ENCODE data around the gene NTNG1.
"Not testable (repeated sequence)": the region's sequence is repeated elsewhere in the genome, so short reads cannot be mapped to it uniquely, and the experiment has no call there.

Gene NTNG1

DNA sequence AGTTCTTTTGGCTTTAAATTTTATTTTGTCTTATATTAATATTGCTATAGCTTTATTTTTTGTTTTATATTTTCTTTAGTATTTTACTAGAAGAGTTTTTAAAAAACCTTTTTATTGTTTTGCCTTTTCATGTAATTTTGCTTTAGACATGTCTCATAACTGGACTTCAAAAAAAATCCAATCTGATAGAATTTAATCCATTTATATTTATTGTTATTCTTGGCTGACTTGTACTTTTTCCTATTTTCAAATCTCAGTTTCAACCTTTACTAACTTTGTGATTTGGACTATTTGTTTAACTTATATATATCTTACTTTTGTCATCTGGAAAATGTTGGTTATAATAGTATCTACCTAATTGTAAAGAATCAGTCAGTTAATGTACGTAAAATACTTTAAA, 61.2 kb downstream of the NTNG1 start:
- no peak for DNase-seq

GRCh38 chr1:107213225-107213624, 72.4 kb downstream of the NTNG1 start:
- DNase-seq: no peak

- peak; percentile 69 for DNase-seq
Measured at GRCh38 chr1:107220036-107220435, 79.2 kb downstream of the NTNG1 start.

- DNase-seq: no peak
Measured at GRCh38 chr1:107225706-107226105, 84.9 kb downstream of the NTNG1 start.

DNA sequence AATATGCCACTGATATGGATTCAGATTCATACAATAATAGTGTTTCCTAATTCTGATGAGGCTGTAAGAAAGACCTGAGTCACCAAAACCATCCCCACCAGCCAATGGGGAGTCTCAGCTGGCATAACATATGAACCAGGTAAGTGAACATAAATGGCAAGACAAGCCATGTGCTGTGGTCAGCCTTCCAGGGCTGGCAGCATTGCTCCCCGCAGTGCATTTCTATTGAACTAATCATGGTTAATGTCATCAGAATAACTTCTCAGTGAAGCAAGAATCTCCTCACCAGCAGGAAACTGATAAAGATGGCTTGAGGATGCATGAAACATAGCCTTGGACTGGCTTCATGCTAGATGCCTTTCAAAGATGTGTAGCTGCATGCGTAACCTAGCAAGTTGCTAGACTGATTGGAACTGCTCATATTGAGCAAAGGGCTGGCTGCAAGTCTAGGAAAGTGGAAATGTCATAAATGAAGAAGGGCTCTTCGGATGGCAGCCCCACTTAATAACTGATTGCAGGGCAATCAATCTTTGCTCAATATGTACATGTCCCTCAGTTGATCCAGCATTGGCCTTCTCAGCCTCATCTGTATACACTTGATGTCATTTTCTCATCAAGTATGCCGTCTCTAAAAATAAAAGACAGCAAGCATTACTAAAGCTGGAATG, 88.0 kb downstream of the NTNG1 start:
- DNase-seq: no peak

- no peak for DNase-seq
Measured at GRCh38 chr1:107229711-107230110, 88.9 kb downstream of the NTNG1 start.

DNA sequence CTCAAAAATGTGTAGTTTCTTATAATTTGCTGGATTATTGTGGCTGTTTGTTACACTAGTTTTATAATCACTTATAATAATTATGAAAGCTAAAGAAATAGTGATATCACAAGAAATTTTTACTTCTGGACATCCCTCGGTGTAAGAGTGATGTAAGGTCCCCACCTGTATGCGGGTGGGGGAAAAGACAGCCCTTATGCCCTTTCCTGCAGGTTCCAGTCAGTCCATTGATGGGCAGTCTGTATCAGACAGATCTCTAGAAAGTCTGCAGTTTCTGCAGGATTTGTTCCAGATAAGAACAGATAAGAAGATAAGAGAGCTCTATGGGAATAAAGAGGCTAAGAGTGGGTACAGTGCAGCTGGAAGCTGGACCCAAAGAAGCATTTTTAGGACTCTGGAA, 89.3 kb downstream of the NTNG1 start:
- no peak for DNase-seq

DNA sequence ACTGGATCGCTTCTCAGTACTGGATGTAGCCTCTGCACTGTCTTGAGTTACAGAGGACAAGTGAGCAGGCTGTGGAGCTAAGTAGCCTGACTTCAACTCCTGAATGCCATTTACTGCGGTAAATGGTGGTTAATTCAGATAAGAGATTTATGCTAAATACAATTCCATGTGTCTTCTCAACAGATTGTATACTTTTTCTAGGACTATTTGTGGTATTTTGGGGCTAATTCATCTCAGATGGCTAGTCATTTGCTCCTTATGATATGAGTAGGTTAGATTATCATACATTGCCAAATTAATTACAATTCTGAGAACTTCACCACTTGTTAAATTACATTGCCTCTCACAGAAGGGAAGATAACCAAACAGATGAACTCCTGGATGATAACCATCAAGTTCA, 90.5 kb downstream of the NTNG1 start:
- no peak for DNase-seq

- no peak for DNase-seq
Measured at GRCh38 chr1:107232426-107232825, 91.6 kb downstream of the NTNG1 start.

- not testable (repeated sequence) for DNase-seq
Measured at GRCh38 chr1:107236760-107237159, 95.9 kb downstream of the NTNG1 start.

DNA sequence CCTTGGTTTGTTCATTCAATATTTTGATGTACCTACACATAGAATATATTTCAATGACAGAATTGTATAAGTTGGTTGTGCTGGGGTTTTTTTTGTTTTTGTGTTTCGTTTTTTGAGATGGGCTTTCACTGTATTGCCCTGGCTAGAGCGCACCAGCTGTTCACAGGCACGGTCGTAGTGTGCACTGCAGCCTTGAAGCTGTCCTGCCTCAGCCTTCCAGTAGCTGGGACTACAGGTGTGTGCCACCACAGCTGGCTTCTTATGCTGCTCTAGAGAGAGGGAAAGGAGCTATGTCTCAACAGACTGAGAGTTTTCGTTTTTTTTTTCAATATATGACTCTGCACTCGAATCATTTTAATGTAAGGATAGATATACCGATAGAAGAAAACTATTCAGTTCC, 102.6 kb downstream of the NTNG1 start:
- DNase-seq: no peak

DNA sequence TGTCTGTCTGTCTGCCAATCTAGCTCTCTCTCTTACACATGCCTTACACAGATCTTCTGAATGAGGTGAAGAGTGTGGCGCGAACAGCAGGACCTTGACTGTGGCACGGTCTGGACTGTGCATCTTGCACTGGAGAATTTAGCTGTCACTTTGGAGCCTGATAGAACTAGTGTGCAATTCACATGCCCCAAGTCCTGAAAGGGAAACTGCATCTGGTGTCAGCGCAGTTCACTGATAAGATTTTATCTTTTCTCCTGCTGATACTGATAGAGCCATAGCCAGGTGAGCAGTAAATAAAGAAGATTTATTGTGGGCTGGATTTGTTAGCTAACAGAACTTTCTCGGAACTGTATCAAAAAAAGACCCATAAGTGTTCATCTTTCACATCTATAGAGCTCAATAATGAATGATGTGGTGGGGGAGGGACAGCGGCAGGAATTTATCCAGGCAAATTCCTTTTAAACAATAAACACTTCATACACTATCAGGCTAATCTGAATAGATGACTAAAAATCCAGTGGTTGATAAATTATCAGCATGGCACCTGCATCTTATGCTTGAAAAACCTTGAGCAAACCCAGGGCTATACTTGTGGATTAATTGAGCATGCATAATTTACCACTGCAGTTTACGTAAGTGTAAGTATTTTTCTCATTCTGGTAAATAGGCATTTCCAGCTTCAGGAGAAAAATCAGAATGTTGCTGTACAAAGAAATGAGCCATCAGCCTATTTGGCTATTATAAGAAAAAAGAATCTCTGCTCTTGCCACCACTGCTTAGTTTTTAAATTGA, 104.1 kb downstream of the NTNG1 start:
- no peak for DNase-seq

- no peak for DNase-seq
Measured at GRCh38 chr1:107246775-107247345, 106.0 kb downstream of the NTNG1 start.

DNA sequence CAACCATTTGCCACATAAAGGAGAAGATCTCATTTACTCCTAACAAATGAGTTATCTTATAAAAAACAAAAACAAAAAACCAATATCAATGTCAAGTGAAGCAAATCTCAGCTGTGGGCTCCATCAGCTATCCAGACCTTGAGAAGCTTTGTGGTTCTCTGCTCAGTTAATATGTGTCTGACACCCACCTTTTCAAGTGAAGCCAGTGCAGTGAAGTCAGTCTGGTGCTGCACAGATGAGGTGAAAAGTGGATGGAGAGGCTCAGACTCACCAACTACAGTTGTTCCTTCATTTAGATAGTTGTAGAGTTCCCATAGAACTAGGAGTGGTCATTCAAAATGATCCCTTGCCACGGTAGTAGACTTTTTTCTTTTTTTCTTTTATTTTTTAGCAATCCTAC, 106.8 kb downstream of the NTNG1 start:
- no peak for DNase-seq

DNA sequence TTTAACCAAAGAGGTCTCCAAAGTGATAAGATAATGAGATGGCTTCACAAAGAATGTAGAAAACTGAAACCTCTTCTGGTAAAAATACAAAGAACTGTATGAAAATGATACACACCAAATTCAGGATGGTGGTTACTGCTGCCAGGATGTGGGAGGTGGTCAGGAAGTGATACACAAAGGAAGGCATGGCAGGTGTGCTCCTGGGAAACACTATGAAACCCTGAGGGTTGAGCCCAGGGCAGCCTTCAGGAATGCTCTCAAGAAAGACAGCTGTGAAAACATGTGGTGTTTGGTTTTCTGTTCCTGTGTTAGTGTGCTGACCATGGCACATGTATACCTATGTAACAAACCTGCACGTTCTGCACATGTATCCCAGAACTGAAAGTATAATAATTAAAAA, 109.3 kb downstream of the NTNG1 start:
- no peak for DNase-seq

GRCh38 chr1:107251083-107251482, 110.2 kb downstream of the NTNG1 start:
- DNase-seq: no peak

DNA sequence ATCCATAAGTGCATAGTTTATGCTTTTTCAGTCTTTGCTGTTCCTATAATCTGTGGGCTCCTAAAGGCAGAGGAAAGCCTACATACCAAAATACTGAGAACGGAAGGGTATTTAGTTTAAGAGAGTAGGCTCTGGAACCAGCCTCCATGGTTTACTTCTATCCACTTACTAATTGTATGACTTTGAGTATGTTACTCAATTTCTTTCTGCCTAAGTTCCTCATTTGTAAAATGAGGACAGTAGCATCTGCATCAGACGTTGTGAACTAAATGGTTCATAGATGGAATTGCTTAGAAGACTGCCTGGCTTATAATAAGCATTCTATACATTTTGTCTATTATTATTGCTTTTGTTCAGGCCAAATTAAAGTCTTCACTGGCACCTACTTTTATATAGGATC, 111.0 kb downstream of the NTNG1 start:
- no peak for DNase-seq

DNA sequence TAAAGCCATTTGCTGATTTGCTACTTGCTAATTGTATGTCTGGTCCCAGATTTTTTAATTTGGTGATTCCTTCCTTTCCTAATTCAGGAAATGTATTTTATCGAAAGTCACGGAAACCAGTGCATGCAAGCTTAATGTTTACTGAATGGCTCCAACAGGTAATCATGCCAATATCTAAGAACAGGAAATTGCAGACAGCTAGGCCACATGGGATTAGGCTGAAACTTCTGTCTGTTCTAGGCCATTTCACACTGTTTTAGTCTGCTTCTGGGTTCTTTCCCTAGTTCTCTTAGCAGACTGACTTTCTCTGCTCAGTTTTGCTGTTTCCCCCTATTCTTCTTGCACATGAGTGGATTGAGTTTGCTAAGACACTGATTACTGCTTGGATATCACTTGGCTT, 111.4 kb downstream of the NTNG1 start:
- DNase-seq: no peak

DNA sequence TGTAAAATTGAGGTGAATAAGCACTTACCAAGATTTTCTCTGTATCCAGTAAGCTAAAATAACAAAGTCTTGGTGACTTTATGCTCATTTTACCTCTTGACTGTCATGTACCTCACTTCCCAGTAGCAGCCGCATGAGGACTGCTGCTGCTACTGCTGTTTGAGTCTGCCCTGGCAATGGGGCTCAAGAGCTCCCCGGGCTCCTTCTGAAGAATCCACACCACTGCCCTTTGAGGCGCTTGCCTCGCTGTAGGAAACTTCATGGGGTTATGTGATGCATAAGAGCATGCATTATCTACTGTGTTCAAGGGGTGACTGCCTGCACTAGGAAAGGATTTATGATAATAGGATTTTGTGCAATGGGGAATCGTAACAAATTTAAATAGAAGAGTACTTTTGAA, 113.5 kb downstream of the NTNG1 start:
- no peak for DNase-seq

DNA sequence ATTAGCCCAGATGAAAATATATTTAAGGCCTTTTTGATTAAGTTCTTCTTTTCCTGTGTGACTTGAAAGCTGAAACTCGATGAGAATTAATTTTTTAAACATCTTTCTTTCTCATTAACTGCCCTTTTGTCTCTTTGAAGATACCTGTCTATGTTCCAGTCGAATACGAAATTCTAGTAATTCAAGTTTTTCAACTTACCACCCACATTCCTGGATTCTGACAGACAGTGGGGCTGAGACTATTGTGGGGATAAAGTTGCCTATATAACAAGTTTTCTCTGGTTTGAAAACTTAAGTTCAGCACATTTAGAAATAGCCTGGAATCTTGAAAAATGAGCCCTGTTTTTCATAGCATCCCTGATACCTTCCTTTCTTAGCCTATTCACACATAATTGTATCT, 114.6 kb downstream of the NTNG1 start:
- DNase-seq: no peak

- no peak for DNase-seq
Measured at GRCh38 chr1:107262467-107263286, 121.8 kb downstream of the NTNG1 start.

- no peak for DNase-seq
Measured at GRCh38 chr1:107263291-107263915, 122.6 kb downstream of the NTNG1 start.

DNA sequence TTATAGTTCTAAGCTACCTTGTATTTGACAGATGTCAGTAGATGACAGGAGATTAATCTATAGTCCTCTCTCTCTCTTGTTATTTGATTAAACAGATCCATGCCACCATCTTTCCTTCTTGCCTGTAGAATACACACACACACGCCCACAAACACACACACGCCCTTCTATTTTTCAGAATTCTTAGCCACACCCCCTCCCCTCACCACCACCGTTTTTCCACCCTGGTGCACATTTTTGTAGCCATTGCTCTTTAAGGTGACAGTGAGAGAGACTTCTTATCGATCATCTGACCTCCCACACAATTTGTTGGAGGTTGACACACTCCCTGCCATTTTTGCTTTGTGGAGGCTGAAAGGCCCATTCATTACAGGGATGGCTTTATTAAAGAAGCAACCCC, 123.2 kb downstream of the NTNG1 start:
- no peak for DNase-seq

Measured in T1000 (cell line).